Activated CD8-positive, alpha-beta memory T cell treated with anti-CD3 and anti-CD28 coated beads, Interleukin-2, amount 50 U/mL, for 4 hours (primary cell): ENCODE results near the gene MCF2L2.
A peak's percentile ranks its signal among the peaks of the same experiment; 100 is the strongest.
"Not testable (repeated sequence)": the region's sequence is repeated elsewhere in the genome, so short reads cannot be mapped to it uniquely, and the experiment has no call there.

Experiments
- DNase-seq: peaks from one replicate; pipeline ENCODE4 v3.0.0-alpha.2; 2020

MCF2L2 gene

DNA sequence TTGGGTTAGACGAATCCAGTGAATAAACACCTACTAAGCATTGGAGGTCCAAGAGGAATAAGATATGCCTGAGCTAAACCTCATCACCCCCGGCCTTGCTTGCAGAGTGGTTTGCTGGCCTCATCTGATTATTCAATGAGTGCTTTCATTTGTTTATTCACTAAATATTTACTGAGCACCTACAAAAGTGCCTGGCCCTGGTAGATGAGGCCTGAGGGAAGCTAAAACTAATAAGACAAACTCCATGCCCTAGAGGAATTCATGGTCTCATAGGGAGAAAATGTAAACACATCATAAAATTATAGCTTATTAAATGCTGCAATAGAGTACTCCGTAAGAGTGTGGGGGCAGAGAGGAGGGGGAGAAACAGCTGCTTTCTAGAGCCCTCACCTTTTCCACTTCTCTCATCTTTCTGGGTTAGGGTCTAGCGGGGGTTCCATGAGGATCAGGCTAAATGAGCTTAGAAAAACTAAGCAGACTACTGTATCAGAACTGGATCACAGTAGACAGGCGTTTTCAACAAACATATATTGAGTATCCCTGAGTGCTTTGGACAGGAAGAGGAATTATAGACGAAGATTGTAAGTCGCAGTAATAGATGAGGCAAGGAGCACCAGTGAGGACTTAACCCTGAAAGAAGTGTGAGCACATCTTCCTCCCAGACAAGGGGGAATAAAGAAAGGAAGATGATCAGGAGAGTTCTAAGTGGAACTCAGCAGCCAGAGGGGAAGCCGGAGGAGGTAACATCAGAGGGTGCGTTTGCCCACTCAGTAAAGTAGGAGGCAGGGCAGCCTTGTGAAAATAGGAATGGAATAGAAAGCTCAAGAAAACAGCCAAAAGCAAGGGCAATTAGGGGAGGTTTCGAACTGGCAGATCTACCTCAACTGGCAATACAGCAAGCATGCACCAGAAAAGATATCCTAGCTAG, 234.4 kb downstream of the MCF2L2 start:
- no peak for DNase-seq

DNA sequence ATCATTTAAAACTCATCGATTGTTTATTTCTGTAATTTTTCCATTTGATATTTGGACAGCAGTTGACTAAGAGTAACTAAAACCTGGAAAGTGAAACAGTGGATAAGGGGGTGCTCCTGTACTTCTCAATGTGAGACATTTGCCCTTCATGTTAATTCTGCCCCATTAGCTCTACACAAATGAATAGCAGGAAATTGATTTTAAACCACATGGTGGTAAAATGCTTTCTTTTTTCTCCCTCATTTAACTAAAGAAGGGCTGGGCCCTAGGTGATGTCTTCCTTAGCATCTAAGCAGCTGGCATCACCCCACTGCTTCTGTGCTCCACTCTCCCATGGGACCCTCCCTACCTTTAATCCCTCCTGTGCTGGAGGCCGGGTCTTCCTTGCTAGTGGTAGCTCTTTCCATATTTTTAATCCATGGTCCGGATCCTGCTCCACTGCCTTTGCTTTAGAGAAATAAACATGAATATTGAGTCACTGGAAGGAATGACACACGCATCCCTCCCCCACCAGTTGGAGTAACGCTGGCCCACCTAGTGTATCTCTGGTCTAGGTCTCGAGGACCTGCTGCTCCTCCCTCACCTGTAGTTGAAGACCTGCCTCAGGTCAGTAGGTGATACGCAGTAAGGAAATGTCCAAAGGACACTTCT, 235.6 kb downstream of the MCF2L2 start:
- no peak for DNase-seq

DNA sequence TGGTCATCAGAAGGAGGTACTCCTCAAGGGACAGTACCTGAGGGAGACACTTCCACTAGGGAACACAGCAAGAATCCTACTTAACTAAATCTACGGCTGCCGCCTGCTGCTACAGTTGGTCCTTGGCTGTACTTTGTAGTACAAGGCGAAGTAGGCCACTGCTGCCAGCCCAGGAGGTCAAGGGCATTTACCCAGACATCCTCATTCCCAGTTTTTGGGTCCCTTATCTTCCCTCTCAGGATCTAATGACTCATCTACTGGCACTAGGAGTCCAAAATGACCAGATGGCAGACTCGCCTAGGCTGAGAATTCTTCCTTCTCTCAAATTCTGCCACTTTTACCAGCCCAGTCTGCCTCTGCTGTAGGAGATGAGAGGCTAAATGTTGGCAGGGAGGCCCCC, 238.8 kb downstream of the MCF2L2 start:
- DNase-seq, result no peak

DNA sequence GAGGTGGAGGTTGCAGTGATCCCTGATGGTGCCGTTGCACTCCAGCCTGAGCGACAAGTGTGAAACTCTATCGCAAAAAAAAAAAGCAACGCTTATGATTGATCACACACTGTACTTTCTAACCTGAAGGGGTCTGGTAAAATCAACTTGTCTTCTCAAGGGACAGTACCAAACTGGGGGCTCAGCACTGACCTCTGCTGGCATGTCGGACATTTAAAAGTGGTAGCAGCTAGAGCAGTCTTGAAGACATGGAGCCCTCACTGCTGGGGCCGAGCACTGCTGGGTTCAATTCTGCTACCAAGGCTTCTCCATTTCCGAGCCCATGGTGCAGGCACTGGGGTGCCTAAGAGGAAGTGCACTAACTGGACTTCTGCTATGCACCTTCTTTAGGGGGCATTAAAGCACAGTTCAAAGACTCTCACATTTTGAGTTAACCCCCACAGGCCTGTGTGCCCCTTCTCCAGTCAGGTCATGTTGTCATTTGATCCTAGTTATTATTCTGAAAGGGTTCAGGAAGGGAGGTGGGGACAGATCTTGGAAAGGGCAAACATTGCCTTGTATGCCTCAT, 239.4 kb downstream of the MCF2L2 start:
- peak; percentile 51 for DNase-seq

DNA sequence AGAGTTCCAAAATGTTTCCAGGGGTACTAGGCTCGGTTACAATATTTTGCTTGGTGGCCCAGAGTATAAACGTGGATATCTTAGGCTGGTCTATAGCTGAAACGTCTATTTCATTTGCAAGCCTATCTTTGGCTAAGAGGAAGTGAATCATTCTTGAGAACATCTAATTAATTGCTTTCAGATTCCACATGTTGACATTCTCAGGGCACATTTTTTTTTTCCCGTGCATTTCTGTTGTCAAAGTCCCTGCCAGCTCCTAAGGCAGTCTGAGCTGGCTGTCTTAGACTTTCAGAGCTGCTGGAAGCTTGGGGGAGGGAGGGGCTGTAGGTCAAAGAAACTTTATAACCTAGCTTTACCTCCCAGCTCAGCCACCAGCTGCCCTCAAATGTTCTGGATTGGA, 242.7 kb downstream of the MCF2L2 start:
- no peak for DNase-seq

DNA sequence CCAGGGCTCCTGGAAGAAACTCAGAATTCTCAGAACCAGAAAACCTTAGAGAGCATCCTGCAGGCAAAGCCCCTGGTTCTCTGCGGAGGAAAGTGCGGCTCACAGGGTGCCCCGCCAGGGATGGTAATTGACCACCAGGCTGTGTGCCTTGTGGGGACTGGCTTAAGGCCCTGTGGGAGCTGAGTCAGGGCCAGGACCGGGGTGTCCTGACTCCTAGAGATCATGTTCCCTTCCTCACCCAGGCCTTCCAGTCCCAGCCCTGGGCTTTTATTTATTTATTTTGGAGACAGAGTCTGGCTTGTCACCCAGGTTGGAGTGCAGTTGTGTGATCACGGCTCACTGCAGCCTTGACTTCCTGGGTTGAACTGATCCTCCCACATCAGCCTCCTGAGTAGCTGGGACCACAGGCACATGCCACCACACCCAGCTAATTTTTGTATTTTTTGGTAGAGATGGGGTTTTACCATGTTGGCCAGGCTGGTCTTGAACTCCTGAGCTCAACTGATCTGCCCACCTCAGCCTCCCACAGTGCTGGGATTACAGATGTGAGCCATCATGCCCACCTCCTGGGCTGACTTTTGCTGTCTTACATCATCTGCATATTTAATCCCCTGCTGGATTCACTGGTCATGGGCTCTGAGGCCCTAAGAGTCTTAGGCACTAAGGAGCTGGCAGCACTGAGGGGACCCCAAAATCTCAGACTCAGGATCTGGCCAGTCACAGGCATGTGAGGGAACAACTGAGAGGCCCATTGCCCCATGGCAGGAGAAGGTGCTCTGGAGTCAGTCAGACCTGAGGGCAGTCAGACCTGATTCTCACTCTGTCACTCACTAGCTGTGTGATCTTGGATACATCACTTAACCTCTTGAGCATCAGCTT, 245.4 kb downstream of the MCF2L2 start:
- DNase-seq, result no peak

DNA sequence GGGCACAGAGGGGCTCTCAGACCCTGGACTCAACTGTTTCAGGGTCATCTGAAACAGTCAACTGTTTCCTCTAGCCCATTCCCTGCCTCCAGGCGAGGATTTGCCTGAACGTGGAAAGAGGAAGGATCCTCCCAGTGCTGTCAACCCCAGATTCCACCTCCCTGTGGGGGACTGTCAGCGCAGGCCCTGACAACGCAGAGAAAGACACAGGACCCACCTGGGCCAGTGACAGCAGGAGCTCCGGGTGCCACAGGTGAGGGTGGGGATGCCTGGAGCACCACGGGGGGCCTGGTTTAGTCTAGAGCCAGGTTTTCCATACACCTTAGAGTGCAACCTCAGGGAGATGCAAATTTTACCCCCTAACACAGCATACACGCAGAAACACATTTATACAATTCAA, 246.3 kb downstream of the MCF2L2 start:
- DNase-seq, result no peak

DNA sequence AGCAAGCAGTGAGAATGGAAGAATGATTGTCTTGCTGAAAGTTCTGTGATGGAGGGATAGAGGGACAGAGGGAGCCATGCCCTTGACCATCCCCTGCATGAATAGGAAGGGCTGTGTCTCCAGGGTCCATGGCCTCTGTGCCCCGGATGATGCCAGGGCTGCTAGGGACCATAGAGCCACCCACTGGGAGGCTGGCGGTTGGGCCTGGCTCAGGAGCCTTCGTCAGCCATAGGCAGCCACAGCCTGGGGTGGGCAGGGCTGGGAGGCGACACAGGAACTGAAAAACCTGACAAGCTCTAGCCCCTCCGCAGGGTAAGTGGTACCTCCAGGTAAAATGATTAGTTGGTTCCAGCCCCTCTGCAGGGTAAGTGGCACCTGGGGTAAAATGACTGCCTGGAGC, 246.8 kb downstream of the MCF2L2 start:
- no peak for DNase-seq

DNA sequence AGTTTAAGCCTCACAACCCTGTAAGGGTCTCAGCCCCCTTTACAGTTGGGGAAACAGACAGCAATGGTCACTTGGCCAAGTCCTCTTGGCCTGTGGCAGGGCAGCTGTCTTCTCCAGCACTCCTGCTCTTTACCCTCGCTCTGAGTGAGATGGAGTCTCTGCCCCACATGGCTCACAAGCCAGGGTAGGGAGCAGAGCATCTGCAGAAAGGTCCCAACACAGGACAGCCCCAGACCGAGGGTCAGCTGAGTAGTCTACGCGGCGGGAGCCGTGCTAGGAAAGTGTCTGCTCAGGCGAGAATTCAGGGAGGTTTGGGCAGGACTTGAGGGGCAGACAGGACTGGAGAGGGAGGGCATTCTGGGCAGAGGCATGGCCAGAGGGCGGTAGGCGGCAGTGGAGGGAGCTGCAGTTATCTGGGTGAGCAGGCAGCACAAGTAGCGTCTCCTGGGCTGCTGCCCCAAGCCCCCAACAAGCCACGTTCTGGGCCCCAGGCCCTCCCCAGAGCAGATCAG, 247.6 kb downstream of the MCF2L2 start:
- DNase-seq, result no peak

DNA sequence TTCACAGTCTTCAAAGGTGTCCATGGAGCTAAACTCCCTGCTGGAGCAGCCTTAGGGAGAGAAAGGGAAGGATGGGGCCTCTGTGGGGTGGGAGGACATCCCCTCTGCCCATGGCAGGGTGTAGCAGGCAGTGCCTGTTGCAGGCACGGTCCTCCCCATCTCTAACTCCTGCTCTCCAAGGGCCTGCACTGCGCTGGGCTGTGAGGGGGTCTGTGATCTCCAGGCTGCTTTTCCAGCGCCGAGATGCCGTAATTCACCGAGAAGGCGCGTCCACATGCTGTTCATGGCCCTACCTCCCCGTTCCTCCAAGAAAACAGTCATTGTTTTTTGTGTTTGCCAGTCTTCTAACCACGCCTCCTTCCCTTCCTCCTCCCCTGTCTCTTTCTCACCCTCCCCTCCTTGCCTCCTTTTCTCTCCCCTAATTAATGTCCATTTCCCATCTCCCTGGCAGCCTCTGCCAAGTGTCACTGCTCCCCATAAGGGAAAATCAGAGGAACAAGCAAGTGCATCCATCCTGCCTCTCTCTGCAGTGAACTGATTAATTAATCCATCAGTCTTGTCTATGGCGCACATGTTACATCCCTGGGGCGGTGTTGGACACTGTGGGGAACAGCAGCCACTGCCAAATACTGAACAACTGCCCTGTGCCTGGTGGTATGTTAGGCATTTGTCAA, 248.2 kb downstream of the MCF2L2 start:
- no peak for DNase-seq

DNA sequence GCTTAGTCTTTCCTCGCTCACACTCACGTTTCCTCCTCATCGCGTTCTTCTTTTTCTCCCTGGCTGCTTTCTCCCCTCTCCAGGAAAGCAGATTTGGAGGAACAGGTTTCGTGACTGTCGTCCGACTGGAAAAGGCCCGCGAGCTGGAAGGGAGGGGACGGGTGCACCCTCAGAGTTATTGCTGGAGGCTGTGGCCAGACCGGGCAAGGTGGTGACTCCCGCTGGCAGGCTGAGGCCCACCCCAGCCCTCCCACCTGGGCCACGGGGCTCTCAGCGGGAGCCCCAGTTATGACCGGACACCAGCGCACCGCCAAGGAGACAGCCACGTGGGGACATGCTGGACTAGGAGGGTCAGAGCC, 248.9 kb downstream of the MCF2L2 start:
- not testable (repeated sequence) for DNase-seq

DNA sequence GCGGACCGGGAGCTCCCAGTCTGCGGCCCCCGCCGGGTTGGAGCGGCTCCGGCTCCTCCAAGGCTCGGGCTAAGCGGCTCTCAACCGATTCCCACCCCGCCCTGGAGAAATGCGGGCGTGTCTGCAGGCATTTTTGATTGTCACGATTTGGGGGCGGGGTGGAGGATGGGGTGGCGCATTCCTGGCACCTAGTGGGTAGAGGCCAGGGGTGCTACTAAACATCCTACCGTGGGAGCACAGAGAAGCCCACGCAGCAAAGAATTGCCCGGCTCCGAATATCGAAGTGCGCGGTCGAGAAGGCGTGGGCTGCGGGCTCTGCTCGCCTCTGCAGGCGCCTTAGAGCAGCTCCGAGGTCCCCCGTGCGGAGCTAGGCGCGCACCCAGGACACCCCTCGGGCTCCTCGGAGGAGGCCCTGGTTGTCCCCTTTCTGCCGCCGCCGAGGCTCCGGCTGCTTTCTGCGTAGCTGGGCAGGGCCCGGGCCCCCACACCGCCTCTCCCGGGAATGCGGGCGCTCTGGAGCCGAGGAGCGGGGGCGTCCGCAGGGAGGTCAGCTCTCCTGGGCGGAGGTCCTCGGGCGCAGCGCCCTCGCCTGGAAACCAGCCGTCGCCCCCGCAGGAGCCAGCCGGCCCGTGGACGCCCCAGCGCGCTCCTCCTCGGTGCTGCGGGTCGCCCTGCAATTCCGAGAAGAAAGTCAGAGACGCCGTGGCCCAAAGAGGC, 249.4 kb downstream of the MCF2L2 start:
- DNase-seq, result peak; percentile 51

DNA sequence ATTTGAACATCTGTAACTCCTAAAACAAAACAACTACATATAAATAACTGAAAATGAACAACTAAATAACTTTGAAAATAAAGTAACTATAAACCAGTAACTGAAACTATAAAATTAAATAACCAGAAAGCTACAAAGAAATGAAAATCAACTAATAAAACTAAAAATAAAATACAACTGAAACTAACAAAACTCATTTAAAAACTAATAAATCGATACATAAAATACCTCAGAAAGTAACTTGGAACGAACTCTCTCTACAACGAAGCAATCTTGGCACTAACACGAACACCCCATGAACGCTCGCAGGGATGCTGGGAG, 249.9 kb downstream of the MCF2L2 start:
- DNase-seq, result no peak

DNA sequence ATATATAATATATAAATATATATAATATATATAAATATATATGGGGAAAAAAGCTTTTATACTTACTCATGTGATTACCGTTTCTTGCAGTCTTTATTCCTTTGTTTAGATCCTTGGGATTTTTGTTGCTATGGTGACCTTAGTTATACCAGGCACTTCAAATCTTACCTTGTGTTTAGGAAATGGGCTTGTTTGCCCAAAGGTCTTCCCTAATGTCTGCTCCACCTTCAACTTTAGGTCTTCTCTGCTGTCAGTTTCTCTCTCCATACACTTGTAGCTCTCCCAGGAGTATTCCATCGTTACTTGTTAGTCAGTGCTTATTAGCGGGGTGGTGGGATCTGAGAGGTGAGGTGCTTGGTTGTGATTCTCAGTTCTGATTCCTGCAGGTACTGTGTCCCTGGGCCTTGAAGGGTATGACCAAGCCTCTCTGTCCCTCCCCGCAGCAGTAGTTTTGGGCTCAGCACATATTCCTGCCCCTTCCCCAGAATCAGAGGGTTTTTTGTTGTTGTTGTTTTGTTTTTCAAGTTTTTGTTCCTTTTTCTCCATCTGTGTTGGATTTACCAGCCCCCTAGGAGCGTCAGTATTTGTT, 256.3 kb downstream of the MCF2L2 start:
- no peak for DNase-seq

DNA sequence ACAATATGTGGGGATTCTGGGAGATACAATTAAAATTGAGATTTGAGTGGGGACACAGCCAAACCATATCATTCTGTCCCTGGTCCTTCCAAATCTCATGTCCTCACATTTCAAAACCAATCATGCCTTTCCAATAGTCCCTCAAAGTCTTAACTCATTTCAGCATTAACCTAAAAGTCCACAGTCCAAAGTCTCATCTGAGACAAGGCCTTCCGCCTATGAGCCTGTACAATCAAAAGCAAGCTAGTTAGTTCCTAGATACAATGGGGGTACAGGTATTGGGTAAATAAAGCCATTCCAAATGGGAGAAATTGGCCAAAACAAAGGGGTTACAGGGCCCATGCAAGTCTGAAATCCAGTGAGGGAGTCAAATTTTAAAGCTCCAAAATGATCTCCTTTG, 260.4 kb downstream of the MCF2L2 start:
- DNase-seq, result not testable (repeated sequence)

DNA sequence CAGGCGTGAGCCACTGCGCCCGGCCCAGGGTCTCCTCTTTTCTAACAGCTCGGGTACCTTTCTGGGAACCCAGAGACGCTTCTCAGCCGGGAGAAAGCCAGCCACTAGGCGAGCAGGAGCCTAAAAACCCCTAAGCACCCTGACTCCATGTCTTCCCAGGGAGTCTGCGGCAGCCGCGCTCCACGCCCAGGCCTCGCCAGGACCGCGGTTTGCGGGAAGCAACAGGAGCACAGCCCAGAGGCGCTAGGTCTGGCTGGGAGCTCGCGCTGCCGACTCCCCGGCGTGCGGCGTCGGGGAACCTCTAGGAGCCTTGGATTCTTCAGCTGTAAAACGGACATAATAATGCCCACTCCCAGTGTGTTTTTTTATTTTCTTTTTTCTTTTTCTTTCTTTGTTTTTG, 264.9 kb downstream of the MCF2L2 start:
- DNase-seq, result no peak

DNA sequence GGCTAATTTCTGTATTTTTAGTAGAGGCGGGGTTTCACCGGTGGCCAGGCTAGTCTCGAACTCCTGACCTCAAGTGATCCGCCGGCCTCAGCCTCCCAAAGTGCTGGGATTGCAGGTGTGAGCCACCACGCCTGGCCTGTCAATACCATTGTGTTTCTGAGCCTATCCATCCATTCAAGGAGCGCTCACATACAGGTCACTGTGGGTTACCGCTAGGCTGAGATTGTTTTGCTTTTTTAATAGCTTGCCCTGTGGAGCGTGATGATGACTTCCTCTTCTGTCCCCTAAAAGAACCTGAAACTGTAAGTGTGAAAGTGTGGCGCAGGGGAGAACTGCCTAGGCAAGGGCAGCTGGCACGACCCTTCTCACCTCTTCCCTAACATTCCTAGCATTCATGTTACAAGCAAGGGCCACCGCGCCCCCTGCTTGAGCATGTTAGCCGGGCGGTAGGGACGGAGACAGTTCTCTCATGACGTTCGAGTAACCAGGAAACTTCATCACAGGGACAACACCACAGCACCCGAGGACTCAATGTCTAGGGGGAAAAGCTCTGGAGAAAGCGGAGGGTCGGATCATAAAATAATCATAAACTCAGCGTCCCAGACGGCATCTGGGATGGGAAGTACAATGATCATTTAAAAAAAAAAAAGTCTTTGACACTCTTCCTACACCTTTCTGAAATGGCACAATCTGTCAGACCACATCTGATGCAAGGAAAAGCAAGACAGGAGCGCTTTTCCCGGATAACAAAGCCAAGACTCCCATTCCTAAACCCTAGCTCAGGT, 266.7 kb downstream of the MCF2L2 start:
- DNase-seq, result no peak

DNA sequence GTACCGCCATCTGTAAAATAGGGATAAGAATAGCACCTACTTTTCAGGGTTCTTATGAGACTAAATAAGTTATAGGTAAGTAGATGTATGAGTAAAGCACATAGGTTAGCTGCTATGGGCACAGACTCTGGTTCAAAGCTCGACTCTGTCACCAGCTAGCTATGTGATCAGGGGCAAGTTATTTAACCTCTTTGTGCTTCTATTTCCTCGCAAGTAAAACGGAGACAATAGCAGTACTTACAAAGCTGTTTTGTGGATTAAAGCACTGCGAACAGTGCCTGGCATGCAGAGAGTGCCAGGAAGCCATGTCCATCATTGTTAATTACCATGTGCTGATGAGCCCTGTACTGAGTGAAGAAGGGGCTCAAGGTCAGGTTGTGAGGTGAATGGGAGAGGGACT, 267.8 kb downstream of the MCF2L2 start:
- DNase-seq, result no peak

DNA sequence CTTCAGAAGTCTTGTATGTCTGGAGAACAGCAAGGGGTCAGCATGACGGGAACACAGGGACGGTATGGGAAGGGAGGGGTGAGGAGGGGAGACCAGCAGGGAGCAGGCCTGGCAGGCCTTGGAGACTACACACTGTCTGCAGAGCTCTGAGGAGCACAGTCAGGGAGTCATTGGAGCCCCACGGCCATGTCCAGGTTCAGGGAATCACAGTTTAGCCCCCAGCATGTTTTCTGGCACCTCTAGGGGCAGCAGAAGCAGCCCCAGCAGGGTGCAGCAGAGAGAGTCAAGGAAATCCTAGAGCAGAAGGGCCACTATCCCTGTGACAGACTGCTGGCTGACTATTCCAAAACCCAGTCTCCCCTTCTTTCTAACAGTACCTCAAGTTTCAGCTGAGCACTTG, 269.1 kb downstream of the MCF2L2 start:
- no peak for DNase-seq

DNA sequence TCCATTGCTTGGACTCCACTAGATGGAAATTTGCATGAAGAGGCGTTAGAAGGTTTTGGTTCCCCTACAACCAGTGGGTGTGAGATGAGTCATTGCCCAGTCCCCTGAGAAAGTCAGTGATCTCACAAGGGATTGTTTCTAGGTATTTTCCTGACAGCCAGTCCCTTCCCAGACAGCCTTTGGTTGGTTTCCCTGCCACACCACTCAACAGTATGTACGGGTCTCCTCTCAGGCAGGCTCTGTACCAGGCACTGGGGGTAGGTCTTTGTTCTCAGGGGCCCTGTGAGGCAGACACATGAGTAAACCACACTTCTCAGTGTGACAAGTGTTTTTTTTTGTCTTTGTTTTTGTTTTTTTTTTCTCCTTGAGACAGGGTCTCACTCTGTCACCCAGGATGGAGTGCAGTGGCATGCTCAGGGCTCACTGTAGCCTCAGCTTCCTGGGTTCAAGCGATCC, 269.8 kb downstream of the MCF2L2 start:
- DNase-seq, result peak; percentile 37
